SU-DHL-6 (cell line): ENCODE data around the gene TMEM143.

Experiments
- H2AFZ ChIP-seq: fragments of 200-600 bp; sonication (generic); 2 replicates; pipeline ENCODE4 v1.6.1; 2014; ENCODE audit warnings: low read depth, mild to moderate bottlenecking, moderate library complexity, mixed read lengths, antibody characterized with exemption, low read length; ENCODE audit not compliant: severe bottlenecking
- H3F3A ChIP-seq: fragments of 200-600 bp; shearing (Covaris generic); 2 replicates; pipeline ENCODE4 v1.6.0; 2016; ENCODE audit warnings: antibody characterized with exemption, mild to moderate bottlenecking; ENCODE audit not compliant: insufficient read depth
- H3K27ac ChIP-seq: fragments of 200-600 bp; sonication (generic); 2 replicates; pipeline ENCODE4 v1.5.1; 2016; ENCODE audit warnings: low read depth, mild to moderate bottlenecking, low read length, moderate library complexity, mixed read lengths
- H3K27me3 ChIP-seq: fragments of 200-600 bp; sonication (generic), shearing (Covaris generic); 2 replicates; pipeline ENCODE4 v1.6.0; 2014; ENCODE audit warnings: mild to moderate bottlenecking, low read length
- H3K36me3 ChIP-seq: fragments of 200-600 bp; sonication (generic); 2 replicates; pipeline ENCODE4 v1.6.1; 2014; ENCODE audit warnings: mild to moderate bottlenecking, low read length, mixed read lengths
- H3K4me2 ChIP-seq: fragments of 300-600, 200-600 bp; shearing (Covaris generic), sonication (generic); 2 replicates; pipeline ENCODE4 v1.6.0; 2014; ENCODE audit warnings: low read length, low read depth, mild to moderate bottlenecking; ENCODE audit not compliant: poor library complexity, severe bottlenecking
- H3K4me3 ChIP-seq: fragments of 200-600 bp; sonication (generic); 2 replicates; pipeline ENCODE4 v1.5.1; 2014; ENCODE audit warnings: antibody characterized with exemption, low read length, mild to moderate bottlenecking, mixed read lengths; ENCODE audit not compliant: insufficient read depth, poor library complexity, severe bottlenecking
- H3K79me2 ChIP-seq: fragments of 200-600 bp; sonication (generic); 2 replicates; pipeline ENCODE4 v1.6.1; 2014; ENCODE audit warnings: mild to moderate bottlenecking, low read length, moderate library complexity; ENCODE audit not compliant: insufficient read depth
- H3K9ac ChIP-seq: fragments of 200-600 bp; sonication (generic); 2 replicates; pipeline ENCODE4 v1.7.0; 2014; ENCODE audit warnings: mild to moderate bottlenecking, low read length
- H3K9me2 ChIP-seq: fragments of 200-600 bp; sonication (generic); replicated peaks from 2 replicates; pipeline ENCODE4 v1.6.1; 2014; ENCODE audit warnings: low read length; ENCODE audit not compliant: insufficient read depth
- H3K9me3 ChIP-seq: fragments of 200-600 bp; sonication (generic); 2 replicates; pipeline ENCODE4 v1.6.1; 2014; ENCODE audit warnings: low read length, mixed read lengths; ENCODE audit not compliant: insufficient read depth
- H4K20me1 ChIP-seq: fragments of 200-600 bp; sonication (generic); 2 replicates; pipeline ENCODE4 v1.6.1; 2014; ENCODE audit warnings: low read depth, mild to moderate bottlenecking, antibody characterized with exemption, low read length, moderate library complexity, mixed read lengths
- EZH2phosphoT487 ChIP-seq: fragments of 200-600 bp; sonication (generic), shearing (Covaris generic); conservative IDR thresholded peaks from 2 replicates; pipeline ENCODE4 v1.6.1; 2018; ENCODE audit warnings: mild to moderate bottlenecking, antibody characterized with exemption, low read length, moderate library complexity, mixed read lengths
- TF ChIP-seq, protein P1 (sequence below): fragments of 200-600 bp; sonication (generic); IDR thresholded peaks from one replicate; pipeline ENCODE4 v1.5.1; 2017; ENCODE audit warnings: antibody characterized with exemption, mild to moderate bottlenecking, low read length, moderate library complexity; ENCODE audit not compliant: insufficient read depth, poor library complexity, severe bottlenecking

TMEM143 gene

DNA sequence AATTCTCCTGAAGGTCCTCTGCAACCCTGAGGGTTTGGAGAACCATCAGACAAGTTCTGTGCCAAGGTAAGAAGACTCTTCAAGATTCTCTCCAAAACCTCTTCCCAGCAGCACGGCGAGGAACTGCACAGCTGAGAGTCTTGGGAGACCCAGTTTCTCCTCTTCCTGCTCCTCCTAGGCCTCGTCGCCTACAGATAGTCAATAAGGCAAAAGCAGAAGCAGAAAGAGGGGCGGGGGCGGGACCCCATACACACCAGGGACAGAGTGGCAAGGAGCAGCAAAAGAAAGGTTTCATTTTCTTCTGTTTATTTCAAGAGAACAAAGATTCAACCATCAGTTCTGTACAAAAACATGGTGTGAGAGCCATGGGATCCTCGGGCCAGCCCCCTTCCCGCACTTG lies 18.5 kb upstream of the TMEM143 start:
- TF ChIP-seq, protein P1, sequence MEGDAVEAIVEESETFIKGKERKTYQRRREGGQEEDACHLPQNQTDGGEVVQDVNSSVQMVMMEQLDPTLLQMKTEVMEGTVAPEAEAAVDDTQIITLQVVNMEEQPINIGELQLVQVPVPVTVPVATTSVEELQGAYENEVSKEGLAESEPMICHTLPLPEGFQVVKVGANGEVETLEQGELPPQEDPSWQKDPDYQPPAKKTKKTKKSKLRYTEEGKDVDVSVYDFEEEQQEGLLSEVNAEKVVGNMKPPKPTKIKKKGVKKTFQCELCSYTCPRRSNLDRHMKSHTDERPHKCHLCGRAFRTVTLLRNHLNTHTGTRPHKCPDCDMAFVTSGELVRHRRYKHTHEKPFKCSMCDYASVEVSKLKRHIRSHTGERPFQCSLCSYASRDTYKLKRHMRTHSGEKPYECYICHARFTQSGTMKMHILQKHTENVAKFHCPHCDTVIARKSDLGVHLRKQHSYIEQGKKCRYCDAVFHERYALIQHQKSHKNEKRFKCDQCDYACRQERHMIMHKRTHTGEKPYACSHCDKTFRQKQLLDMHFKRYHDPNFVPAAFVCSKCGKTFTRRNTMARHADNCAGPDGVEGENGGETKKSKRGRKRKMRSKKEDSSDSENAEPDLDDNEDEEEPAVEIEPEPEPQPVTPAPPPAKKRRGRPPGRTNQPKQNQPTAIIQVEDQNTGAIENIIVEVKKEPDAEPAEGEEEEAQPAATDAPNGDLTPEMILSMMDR = no peak
- TF ChIP-seq EZH2phosphoT487 = no peak
- Histone ChIP-seq H3F3A (no peaks in the 10 kb centered on the region), H3K36me3 (no peaks in the 10 kb centered on the region)

DNA sequence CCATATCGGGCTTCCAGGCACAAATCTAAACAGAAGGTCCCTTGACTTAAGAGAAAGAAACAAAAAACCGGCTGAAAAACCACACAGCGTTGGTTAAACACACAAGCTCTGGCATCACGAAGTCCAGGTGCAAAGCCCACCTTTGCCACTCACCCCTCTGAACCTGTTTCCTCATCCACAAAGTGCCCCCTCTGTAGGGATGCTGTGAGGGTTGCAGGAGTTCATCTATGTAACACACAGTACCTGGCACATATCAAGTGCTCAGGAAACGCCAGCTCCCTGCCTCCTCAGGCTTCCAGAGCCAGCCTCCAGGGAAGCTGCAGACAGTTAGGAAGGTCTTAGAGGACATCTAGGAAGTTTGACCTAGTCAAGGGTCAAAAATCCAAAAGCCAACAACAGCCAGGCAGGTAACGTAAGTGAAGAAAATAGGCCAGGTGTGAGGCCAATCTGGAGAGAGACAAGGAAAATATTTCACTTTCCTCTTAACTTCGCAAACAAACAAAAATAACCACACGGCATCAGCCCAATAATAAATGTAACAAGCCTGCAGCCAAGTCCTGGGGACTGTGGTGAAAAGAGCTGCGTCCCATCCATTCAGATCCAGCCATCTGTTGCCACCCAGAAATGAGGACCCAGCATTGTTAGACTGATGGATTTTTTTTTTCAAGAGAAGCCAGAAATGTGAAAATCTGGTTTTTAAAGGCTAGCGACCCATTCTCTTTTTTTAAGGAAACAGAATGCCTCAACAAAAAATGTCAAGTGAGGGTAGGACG lies 17.6 kb upstream of the TMEM143 start:
- Histone ChIP-seq H3K27me3 (no peaks in the 10 kb centered on the region), H3K4me3 (no peak overlapping the region), H3K9me2 (no peaks in the 10 kb centered on the region), H3K9ac (no peak overlapping the region), H4K20me1 (no peaks in the 10 kb centered on the region), H3K27ac (no peak overlapping the region), H3K36me3 (no peaks in the 10 kb centered on the region), H3F3A (no peaks in the 10 kb centered on the region), H3K4me2 (no peak overlapping the region), H3K9me3 (no peaks in the 10 kb centered on the region), H3K79me2 (no peaks in the 10 kb centered on the region), H2AFZ (no peak overlapping the region)
- TF ChIP-seq EZH2phosphoT487 = no peak
- TF ChIP-seq, protein P1 = no peak

More for the DNA sequence above, 18.5 kb upstream of the TMEM143 start:
- no peaks in the 10 kb centered on the region for H3K79me2 ChIP-seq
- no peak overlapping the region for H3K4me2 ChIP-seq
- H3K27me3 ChIP-seq = no peaks in the 10 kb centered on the region
- no peak overlapping the region for H3K27ac ChIP-seq
- no peaks in the 10 kb centered on the region for H3K9me3 ChIP-seq
- H2AFZ ChIP-seq = no peak overlapping the region
- no peak overlapping the region for H3K4me3 ChIP-seq
- no peaks in the 10 kb centered on the region for H4K20me1 ChIP-seq
- H3K9ac ChIP-seq = no peak overlapping the region
- H3K9me2 ChIP-seq = no peaks in the 10 kb centered on the region

DNA sequence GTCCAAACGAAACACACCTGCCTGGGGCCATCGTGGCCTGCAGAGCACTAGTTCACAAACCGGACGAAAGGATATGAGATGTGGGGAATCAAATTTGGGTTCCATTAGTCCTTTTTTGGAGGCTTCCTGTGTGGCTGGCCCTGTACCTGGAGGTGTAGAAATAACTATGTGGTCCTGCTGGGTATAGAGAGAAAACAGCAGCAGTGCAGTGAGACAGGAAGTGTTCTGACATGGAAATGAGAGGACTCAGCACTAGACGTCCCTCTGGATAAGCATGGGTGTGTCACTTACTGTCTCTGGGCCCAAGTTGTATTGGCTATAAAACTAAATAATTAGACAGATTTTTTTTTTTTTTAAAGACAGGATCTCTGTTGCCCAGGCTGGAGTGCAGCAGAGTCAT lies 15.3 kb upstream of the TMEM143 start:
- no peaks in the 10 kb centered on the region for H3K36me3 ChIP-seq
- H3K27me3 ChIP-seq = no peaks in the 10 kb centered on the region
- H3K79me2 ChIP-seq = no peaks in the 10 kb centered on the region
- no peak overlapping the region for H2AFZ ChIP-seq
- no peaks in the 10 kb centered on the region for H3K9me2 ChIP-seq
- no peaks in the 10 kb centered on the region for H4K20me1 ChIP-seq
- H3K9me3 ChIP-seq = no peaks in the 10 kb centered on the region
- H3K27ac ChIP-seq = no peak overlapping the region
- H3K4me2 ChIP-seq = no peak overlapping the region
- TF ChIP-seq EZH2phosphoT487 = no peak
- TF ChIP-seq, protein P1 = no peak
- H3K4me3 ChIP-seq = no peak overlapping the region
- no peaks in the 10 kb centered on the region for H3F3A ChIP-seq
- no peak overlapping the region for H3K9ac ChIP-seq
